HG03097 (cell line): ENCODE measurements around the gene KLHDC8B.
"Not testable (repeated sequence)": the region's sequence is repeated elsewhere in the genome, so short reads cannot be mapped to it uniquely, and the experiment has no call there.

ENCODE experiments used
- ATAC-seq: cut with Tn5 transposase; IDR thresholded peaks from one replicate; pipeline ENCODE4 v1.9.1; 2021; ENCODE audit not compliant: unreplicated experiment, low FRiP score

The KLHDC8B gene

GRCh38 chr3:49180116-49180515, 8.7 kb downstream of the KLHDC8B start:
- no peak for ATAC-seq

- ATAC-seq: no peak
These were observed 10.0 kb downstream of the KLHDC8B start for GRCh38 chr3:49181351-49181750.

- no peak for ATAC-seq
These were observed 11.3 kb downstream of the KLHDC8B start for GRCh38 chr3:49182682-49183081.

- no peak for ATAC-seq
These were observed 12.5 kb downstream of the KLHDC8B start for GRCh38 chr3:49183873-49184272.

- ATAC-seq: no peak
These were observed 20.3 kb downstream of the KLHDC8B start for GRCh38 chr3:49191741-49192140.

- no peak for ATAC-seq
These were observed 26.8 kb downstream of the KLHDC8B start for GRCh38 chr3:49198161-49198560.

- no peak for ATAC-seq
These were observed 27.3 kb downstream of the KLHDC8B start for GRCh38 chr3:49198611-49199230.

- ATAC-seq: no peak
These were observed 28.0 kb downstream of the KLHDC8B start for GRCh38 chr3:49199239-49199899.

GRCh38 chr3:49199900-49200281, 28.5 kb downstream of the KLHDC8B start:
- ATAC-seq: no peak

- no peak for ATAC-seq
These were observed 42.1 kb downstream of the KLHDC8B start for GRCh38 chr3:49213541-49213943.

- ATAC-seq: no peak
These were observed 42.6 kb downstream of the KLHDC8B start for GRCh38 chr3:49213998-49214397.

- not testable (repeated sequence) for ATAC-seq
These were observed 45.3 kb downstream of the KLHDC8B start for GRCh38 chr3:49216687-49217086.

- ATAC-seq: not testable (repeated sequence)
These were observed 45.7 kb downstream of the KLHDC8B start for GRCh38 chr3:49217108-49217507.

GRCh38 chr3:49217688-49218470, 46.5 kb downstream of the KLHDC8B start:
- no peak for ATAC-seq

- not testable (repeated sequence) for ATAC-seq
These were observed 47.1 kb downstream of the KLHDC8B start for GRCh38 chr3:49218471-49218989.

- ATAC-seq: no peak
These were observed 47.7 kb downstream of the KLHDC8B start for GRCh38 chr3:49219132-49219531.

GRCh38 chr3:49220985-49221563, 49.7 kb downstream of the KLHDC8B start:
- ATAC-seq: not testable (repeated sequence)

GRCh38 chr3:49222002-49222401, 50.6 kb downstream of the KLHDC8B start:
- no peak for ATAC-seq
